GM18511 (cell line): Measurements from ENCODE around the gene ZNF648.
"Not testable (repeated sequence)": the region's sequence is repeated elsewhere in the genome, so short reads cannot be mapped to it uniquely, and the experiment has no call there.

Experiments
- ATAC-seq: cut with Tn5 transposase; IDR thresholded peaks from one replicate; pipeline ENCODE4 v1.9.1; 2021; ENCODE audit warnings: mild to moderate bottlenecking, moderate library complexity; ENCODE audit not compliant: unreplicated experiment

ZNF648 gene

DNA sequence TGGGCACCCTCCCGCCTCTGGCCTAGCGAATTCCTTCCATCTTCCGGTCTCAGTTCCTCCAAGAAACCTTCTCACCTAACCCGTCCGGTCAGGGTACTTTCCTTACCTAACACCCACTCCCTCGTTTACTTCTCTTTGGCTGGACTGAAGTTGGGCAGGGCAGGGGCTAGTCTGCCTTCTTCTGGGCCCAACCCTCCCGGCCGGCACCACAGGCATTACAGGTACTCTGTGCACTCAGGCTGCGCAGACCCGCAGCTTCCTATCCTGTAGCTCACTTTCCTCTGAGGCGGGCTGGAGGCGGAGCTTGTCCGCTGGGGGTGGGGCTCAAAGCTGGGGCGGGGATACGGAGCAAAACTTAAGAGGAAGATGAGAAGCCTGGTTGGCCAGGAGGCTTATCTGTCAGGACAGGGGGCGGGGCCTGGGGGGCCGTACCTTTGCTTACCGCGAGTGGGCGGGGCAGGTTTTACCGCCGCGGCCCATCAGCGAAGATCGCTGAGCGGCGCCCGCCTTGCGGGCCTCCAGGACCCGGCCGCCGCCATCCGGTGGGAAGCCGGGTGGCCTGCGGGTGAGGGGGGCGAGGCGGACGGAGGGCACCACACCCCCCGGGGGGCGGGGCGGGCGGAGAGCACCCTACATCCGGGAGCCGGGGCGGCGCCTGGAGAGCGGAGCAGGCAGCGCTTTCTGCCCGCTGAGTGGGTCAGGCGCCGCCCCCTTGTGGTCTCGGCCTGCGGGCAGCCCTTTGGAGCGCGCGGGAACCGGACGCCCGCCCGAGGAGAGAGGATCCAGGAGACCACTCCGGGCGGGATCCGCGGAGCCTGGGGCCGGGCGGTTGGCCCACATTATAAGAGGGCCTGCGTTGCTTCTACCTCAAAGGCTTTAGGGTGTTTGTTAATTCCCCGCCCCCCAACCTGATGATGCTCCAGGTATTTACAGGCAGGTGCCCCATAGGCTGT lies 31.9 kb downstream of the ZNF648 start:
- peak; percentile 93 for ATAC-seq

GRCh38 chr1:182029002-182029378 lies 32.5 kb downstream of the ZNF648 start:
- ATAC-seq: no peak

DNA sequence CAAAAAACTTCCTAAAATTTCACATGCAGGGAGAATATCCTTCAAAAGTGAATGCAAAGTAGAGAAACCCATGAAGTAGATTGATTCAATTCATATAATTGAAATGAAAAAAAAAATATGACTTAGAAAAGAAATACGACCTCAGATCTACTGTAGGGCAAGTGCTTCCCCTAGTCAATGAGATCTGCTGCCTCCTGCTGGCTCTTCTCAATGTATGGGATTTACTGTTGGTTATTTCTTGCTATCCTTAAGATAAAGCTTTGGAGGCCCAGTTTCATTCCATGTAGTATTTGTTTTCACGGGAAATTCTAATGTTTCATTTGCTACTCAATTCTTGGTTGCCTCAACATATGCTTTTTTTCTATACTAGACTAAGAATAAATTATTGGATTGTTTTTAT lies 46.2 kb downstream of the ZNF648 start:
- ATAC-seq: no peak

GRCh38 chr1:182010800-182011370 lies 50.6 kb downstream of the ZNF648 start:
- ATAC-seq: not testable (repeated sequence)

DNA sequence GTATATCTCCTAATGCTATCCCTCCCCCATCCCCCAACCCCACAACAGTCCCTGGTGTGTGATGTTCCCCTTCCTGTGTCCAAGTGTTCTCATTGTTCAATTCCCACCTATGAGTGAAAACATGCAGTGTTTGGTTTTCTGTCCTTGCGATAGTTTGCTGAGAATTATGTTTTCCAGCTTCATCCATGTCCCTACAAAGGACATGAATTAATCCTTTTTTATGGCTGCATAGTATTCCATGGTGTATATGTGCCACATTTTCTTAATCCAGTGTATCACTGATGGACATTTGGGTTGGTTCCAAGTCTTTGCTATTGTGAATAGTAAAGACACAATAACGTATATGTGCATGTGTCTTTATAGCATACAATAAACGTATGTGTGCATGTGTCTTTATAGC lies 56.1 kb downstream of the ZNF648 start:
- ATAC-seq: not testable (repeated sequence)

DNA sequence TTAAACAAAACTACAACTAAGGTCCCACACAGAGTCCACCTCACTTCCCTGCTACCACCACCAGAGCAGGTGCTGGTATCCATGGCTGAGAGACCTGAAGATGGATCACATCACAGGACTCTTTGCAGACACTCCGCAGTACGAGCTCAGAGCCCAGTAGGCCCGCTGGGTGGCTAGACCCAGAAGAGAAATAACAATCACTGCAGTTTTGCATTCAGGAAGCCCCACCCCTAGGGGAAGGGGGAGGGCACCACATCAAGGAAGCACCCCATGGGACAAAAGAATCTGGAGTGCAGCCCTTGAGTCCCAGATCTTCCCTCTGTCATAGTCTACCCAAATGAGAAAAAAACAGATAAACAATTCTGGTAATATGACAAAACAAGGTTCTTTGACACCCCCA lies 56.9 kb downstream of the ZNF648 start:
- ATAC-seq: no peak
